B cell (primary cell): ENCODE data around the gene USP34.

ENCODE experiments used
- CTCF ChIP-seq: fragments of 200-600 bp; IDR thresholded peaks from one replicate; pipeline ENCODE4 v1.8.0; 2022; ENCODE audit warnings: antibody characterized with exemption, mild to moderate bottlenecking
- EZH2 ChIP-seq: IDR thresholded peaks from 2 replicates; pipeline ENCODE4 v1.6.1; 2012; ENCODE audit warnings: borderline replicate concordance, low read depth, mild to moderate bottlenecking, moderate library complexity, low read length; ENCODE audit not compliant: insufficient read depth, poor library complexity, severe bottlenecking

GRCh38 chr2:61275575-61276184 is 195.2 kb downstream of the USP34 start:
- no peak for TF ChIP-seq CTCF
- no peak for TF ChIP-seq EZH2
